OCI-LY1 (cell line): ENCODE data around the gene ENDOV.

ENCODE experiments used
- H2AFZ ChIP-seq: fragments of 200-600 bp; sonication (generic), shearing (Covaris generic); 2 replicates; pipeline ENCODE4 v1.6.0; 2014; ENCODE audit warnings: antibody characterized with exemption, mild to moderate bottlenecking, low read length
- H3F3A ChIP-seq: fragments of 200-600 bp; sonication (generic), shearing (Covaris generic); 2 replicates; pipeline ENCODE4 v1.6.0; 2014; ENCODE audit warnings: mild to moderate bottlenecking, antibody characterized with exemption, low read length, moderate library complexity; ENCODE audit not compliant: insufficient read depth
- H3K27ac ChIP-seq: fragments of 200-600 bp; sonication (generic); 2 replicates; pipeline ENCODE4 v1.5.1; 2014; ENCODE audit warnings: low read length, mixed run types, mild to moderate bottlenecking, low read depth; ENCODE audit not compliant: poor library complexity, severe bottlenecking
- H3K27me3 ChIP-seq: fragments of 200-600 bp; sonication (generic); 2 replicates; pipeline ENCODE4 v1.6.0; 2014; ENCODE audit warnings: antibody characterized with exemption, mild to moderate bottlenecking, low read length, moderate library complexity; ENCODE audit not compliant: insufficient read depth
- H3K36me3 ChIP-seq: fragments of 200-600 bp; sonication (generic); 2 replicates; pipeline ENCODE4 v1.6.1; 2014; ENCODE audit warnings: mild to moderate bottlenecking, antibody characterized with exemption, low read length, moderate library complexity, mixed read lengths; ENCODE audit not compliant: insufficient read depth
- H3K4me1 ChIP-seq: fragments of 200-600 bp; sonication (generic); 2 replicates; pipeline ENCODE4 v1.5.1; 2014; ENCODE audit warnings: mild to moderate bottlenecking, low read length, moderate library complexity; ENCODE audit not compliant: insufficient read depth, severe bottlenecking
- H3K4me2 ChIP-seq: fragments of 200-600 bp; sonication (generic), shearing (Covaris generic); 2 replicates; pipeline ENCODE4 v1.6.1; 2014; ENCODE audit warnings: low read length
- H3K4me3 ChIP-seq: fragments of 200-600 bp; sonication (generic); 2 replicates; pipeline ENCODE4 v1.5.1; 2014; ENCODE audit warnings: low read length, low read depth, mild to moderate bottlenecking, mixed read lengths; ENCODE audit not compliant: poor library complexity, severe bottlenecking
- H3K79me2 ChIP-seq: fragments of 200-600 bp; shearing (Covaris generic); 2 replicates; pipeline ENCODE4 v1.6.1; 2016; ENCODE audit warnings: mixed run types, low read length, mixed read lengths; ENCODE audit not compliant: insufficient read depth
- H3K9ac ChIP-seq: fragments of 200-600 bp; sonication (generic), shearing (Covaris generic); 2 replicates; pipeline ENCODE4 v1.6.1; 2014; ENCODE audit warnings: mild to moderate bottlenecking, low read length, mixed read lengths
- H3K9me2 ChIP-seq: fragments of 200-600 bp; sonication (generic), shearing (Covaris generic); 2 replicates; pipeline ENCODE4 v1.6.1; 2014; ENCODE audit warnings: low read depth, mild to moderate bottlenecking, low read length, mixed read lengths
- H3K9me3 ChIP-seq: fragments of 200-600 bp; shearing (Covaris generic); 2 replicates; pipeline ENCODE4 v1.6.1; 2014; ENCODE audit warnings: low read length, mixed read lengths
- H4K20me1 ChIP-seq: fragments of 200-600 bp; sonication (generic), shearing (Covaris generic); 2 replicates; pipeline ENCODE4 v1.6.0; 2016; ENCODE audit warnings: mild to moderate bottlenecking, low read length; ENCODE audit not compliant: insufficient read depth
- CTCF ChIP-seq: fragments of 200-600 bp; sonication (generic), shearing (Covaris generic); IDR thresholded peaks from 2 replicates; pipeline ENCODE4 v1.5.1; 2017; ENCODE audit warnings: mild to moderate bottlenecking, antibody characterized with exemption, low read length, moderate library complexity, mixed read lengths
- EZH2 ChIP-seq: fragments of 200-600 bp; sonication (generic), shearing (Covaris generic); IDR thresholded peaks from 2 replicates; pipeline ENCODE4 v1.8.0; 2017; ENCODE audit warnings: borderline replicate concordance, mixed run types, mild to moderate bottlenecking, antibody characterized with exemption, low read length, moderate library complexity, mixed read lengths

ENDOV gene

DNA sequence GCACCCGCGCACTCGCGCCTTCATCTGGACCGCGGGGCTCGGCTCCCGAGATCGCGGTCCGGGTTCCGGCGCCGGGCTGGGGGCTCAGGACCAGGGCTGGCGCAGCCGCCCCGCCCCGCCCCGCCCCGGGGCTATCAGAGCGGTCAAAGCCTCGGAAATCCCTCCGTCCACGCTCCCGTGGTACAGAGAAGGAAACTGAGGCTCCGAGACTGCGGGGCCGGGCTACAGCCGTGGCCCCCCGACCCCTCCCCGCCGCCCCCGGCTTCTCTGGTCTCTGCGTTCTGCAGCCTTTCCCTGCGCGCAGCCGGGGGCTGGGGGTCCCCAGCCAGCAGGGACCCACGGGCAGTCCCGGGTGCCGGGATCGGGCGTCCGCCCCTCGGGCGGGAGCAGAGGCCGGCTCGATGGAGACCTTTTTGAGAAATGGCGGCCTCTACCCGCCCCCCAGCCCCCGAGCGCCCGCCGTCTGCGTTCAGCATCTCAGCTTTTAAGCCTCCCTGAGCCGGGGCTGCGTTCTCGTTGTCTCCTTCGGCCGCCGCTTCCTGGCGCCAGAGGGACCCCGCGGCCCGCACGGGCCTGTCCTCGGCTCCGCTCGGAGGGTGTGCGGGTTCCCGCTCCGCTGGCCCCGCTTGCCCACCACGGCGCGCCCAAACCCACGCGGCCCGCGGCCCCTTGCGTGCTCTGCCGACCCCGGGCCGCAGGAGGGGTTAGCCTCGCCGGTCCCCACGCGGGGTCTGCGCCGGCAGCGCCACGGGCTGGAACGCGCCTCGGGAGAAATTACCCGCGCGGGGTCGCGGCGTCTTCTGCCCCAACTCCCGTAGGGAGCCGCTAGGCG lies 62.9 kb downstream of the ENDOV start:
- H4K20me1 ChIP-seq = no peaks in the 10 kb centered on the region
- H3K27ac ChIP-seq = no peak overlapping the region
- no peaks in the 10 kb centered on the region for H3F3A ChIP-seq
- TF ChIP-seq CTCF = no peak
- TF ChIP-seq EZH2 = no peak
- H3K9ac ChIP-seq = no peak overlapping the region
- no peak overlapping the region for H3K4me3 ChIP-seq
- no peaks in the 10 kb centered on the region for H3K36me3 ChIP-seq
- no peaks in the 10 kb centered on the region for H3K27me3 ChIP-seq
- H2AFZ ChIP-seq = no peak overlapping the region
- H3K9me3 ChIP-seq = no peaks in the 10 kb centered on the region
- no peaks in the 10 kb centered on the region for H3K9me2 ChIP-seq
- H3K4me2 ChIP-seq = no peak overlapping the region
- H3K79me2 ChIP-seq = no peaks in the 10 kb centered on the region
- H3K4me1 ChIP-seq = peaks cover 31% of the 10 kb centered on the region

DNA sequence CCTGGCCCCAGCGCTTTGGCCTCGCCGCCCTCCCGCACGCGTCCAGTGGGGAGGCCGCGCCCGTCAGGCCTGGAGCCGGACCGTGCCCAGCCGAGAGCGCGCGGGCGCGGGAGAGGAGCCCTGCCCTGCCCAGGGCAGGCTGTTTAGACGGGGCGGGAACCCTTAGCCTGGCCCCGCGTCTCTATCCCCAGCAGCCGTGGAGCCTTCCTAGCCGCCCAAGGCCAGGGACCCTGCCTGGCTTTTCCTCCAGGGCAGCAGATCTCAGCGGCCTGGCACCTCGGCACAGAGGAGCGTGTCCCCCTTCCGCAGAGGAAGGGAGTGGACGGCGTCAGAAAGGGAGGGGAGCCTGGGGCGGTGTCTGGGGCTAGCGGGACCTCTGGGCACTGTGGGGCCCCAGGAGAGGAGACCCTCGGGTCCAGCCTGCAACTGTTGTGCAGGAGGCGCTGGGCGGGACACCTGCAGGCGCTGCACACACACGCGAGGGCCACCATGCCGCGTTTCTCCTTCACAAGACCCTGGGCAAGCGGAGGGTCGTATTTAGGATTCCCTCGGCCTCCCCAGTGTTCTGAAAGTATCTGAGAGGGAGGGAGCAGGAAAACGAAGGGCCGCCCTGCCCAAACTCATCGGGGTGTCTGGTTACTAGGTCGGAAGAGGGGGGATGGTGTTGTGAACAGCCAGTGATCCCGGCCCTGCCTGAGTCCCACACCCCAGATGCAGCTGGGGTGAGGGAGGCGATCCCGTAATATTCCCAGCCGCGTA lies 63.7 kb downstream of the ENDOV start:
- Histone ChIP-seq H3K4me2 (no peak overlapping the region), H2AFZ (no peak overlapping the region), H3K27ac (no peak overlapping the region), H3K79me2 (no peaks in the 10 kb centered on the region), H3K27me3 (no peaks in the 10 kb centered on the region), H3K9me3 (no peaks in the 10 kb centered on the region), H3K4me1 (peaks cover 31% of the 10 kb centered on the region), H3F3A (no peaks in the 10 kb centered on the region), H3K4me3 (no peak overlapping the region), H3K9me2 (no peaks in the 10 kb centered on the region), H4K20me1 (no peaks in the 10 kb centered on the region), H3K9ac (no peak overlapping the region), H3K36me3 (no peaks in the 10 kb centered on the region)
- no peak for TF ChIP-seq CTCF

DNA sequence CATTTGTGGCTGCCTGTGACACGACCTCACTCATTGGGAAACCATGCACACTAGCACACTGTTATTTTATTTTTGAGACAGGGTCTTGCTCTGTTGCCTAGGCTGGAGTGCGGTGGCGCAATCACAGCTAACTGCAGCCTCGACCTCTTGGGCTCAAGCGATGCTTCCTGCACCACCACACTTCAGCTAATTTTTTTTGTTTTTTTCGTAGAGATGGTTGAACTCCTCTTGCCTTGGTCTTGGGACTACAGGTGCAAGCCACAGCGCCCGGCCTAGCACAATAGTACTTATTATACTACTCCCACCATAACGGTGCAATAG lies 64.2 kb downstream of the ENDOV start:
- no peaks in the 10 kb centered on the region for H3K9me3 ChIP-seq
- no peaks in the 10 kb centered on the region for H3K27me3 ChIP-seq
- no peaks in the 10 kb centered on the region for H3K36me3 ChIP-seq
- H3K9ac ChIP-seq = no peak overlapping the region
- TF ChIP-seq CTCF = no peak
- no peak for TF ChIP-seq EZH2
- H3K79me2 ChIP-seq = no peaks in the 10 kb centered on the region
- H3K4me2 ChIP-seq = no peak overlapping the region
- H2AFZ ChIP-seq = no peak overlapping the region
- H3K9me2 ChIP-seq = no peaks in the 10 kb centered on the region
- H3F3A ChIP-seq = no peaks in the 10 kb centered on the region
- H3K27ac ChIP-seq = no peak overlapping the region
- no peaks in the 10 kb centered on the region for H4K20me1 ChIP-seq
- H3K4me3 ChIP-seq = no peak overlapping the region
- H3K4me1 ChIP-seq = peaks cover 29% of the 10 kb centered on the region
